ENCODE results near the gene PARVB.

The PARVB gene

DNA sequence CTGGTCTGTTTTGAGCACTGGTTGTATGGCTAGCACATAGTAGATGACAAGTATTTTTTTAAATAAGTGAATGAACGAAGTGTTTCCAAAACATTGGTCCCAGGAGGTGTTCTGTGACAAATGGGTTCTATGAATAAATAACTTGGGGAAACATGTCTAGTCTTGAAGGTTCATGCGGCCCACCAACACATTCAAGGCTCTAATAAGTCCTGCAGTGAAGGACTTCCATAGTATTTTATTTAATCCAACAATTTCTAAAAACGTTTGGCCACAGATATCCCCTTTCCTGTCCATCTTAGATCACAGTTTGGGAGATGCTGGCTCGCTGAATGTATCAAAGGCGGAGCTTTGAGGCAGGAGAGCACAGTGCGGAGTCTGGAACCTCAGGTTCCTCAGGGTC is 179.1 kb downstream of the PARVB start:
- no peaks in the 10 kb centered on the region for H3K36me3 ChIP-seq (ENCODE audit: insufficient read depth, insufficient read length, low read length)
- no peaks in the 10 kb centered on the region for H3K27me3 ChIP-seq (ENCODE audit: insufficient read depth, insufficient read length)
- TF ChIP-seq YY1 (IDR thresholded peaks at IDR 0.05; ENCODE audit: insufficient read depth, insufficient read length) (no peak), SUZ12 (IDR thresholded peaks at IDR 0.05; ENCODE audit: extremely low read depth, insufficient read depth, insufficient read length) (no peak), ZNF274 (IDR thresholded peaks at IDR 0.05; ENCODE audit: low read depth, low read length) (no peak)
- DNase-seq (ENCODE audit: low read depth, low spot score): no peak
- H3K9ac ChIP-seq (ENCODE audit: insufficient read length, low read depth): no peak overlapping the region
- H3K4me3 ChIP-seq (ENCODE audit: insufficient read length, low read depth): no peak overlapping the region
- no peaks in the 10 kb centered on the region for H3K4me1 ChIP-seq (ENCODE audit: insufficient read depth, insufficient read length)
- no peaks in the 10 kb centered on the region for H3K9me3 ChIP-seq (ENCODE audit: insufficient read depth, low read length)

DNA sequence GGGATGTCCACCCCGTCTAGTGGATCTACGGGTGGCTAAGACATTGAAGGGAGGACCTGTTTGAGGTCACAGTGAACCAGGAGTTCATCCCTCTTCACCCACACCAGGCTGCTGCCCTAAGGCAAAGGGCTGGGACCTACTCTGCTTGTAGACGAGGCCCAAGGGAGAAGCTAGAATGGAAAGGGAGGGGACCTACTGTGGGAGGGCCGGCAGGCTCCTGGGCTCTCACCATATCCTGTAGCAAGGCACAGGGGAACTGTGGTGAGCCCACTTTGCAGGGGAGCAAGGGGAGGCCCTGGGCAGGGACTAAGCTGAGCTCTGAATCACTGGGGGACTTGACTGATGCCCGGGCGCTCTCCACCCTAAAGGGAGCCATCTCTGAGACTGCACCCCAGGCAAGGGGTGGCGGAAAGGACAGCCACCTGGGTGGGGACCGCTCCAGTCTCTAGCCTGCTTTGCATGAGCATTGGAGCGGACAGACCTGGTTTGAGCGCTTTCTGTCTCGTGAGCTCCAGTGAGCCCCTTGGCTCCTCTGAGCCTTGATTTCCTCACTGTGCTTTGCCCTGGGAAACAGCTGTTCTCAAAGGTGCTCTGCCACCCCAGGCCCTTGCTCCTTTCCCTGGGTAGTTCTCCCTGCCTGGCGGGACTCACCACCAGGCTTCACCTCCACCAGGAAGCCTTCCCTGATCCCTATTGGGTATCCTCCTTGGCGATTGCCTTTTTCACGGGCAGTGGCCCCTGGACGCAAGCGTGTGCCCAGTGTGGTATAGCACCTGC is 180.8 kb downstream of the PARVB start:
- Histone ChIP-seq H3K9ac (ENCODE audit: insufficient read length, low read depth) (no peak overlapping the region), H3K36me3 (ENCODE audit: insufficient read depth, insufficient read length, low read length) (no peaks in the 10 kb centered on the region), H3K4me3 (ENCODE audit: insufficient read length, low read depth) (no peak overlapping the region), H3K4me1 (ENCODE audit: insufficient read depth, insufficient read length) (no peaks in the 10 kb centered on the region), H3K27me3 (ENCODE audit: insufficient read depth, insufficient read length) (no peaks in the 10 kb centered on the region), H3K9me3 (ENCODE audit: insufficient read depth, low read length) (no peaks in the 10 kb centered on the region)
- no peak for DNase-seq (ENCODE audit: low read depth, low spot score)
- no peak for TF ChIP-seq ZNF274 (IDR thresholded peaks at IDR 0.05; ENCODE audit: low read depth, low read length)
- TF ChIP-seq YY1 (IDR thresholded peaks at IDR 0.05; ENCODE audit: insufficient read depth, insufficient read length): no peak
- no peak for TF ChIP-seq SUZ12 (IDR thresholded peaks at IDR 0.05; ENCODE audit: extremely low read depth, insufficient read depth, insufficient read length)

DNA sequence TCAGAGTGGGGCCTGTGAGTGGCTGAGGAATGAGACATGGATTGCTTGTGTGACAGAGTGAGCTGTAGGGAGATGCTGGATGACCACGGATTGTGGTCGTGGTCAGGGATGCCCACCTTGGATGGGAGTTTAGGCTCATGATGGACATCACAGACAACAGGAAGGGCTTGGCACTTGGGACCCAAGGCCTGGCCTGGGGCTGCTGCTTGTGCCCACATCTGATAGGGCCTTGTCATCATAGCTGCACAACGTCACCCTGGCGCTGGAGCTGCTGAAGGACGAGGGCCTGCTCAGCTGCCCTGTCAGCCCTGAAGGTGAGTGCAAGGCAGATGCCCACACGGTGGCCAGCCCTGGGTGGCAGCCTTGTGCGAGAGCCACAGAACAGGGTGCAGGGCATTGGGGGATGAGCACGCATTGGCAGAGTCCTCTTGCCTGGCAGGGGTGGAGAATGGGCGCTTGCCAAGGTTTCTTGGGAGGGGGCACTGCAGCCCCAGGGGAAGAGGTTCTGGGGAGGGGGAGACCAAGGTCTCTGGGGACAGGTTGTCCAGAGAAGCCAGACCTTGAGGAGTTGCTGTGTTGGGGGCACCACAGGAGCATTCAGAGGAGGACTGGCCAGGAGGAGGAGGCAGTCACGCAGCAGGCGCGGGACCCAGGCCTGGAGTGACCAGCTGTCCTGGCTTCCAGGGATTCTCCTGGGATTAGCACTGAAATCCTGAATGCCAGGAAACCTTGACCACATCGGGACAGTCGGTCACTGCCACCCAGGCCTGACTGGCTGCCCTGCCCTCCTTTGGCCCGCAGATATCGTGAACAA is 181.6 kb downstream of the PARVB start:
- H3K4me3 ChIP-seq (ENCODE audit: insufficient read length, low read depth): no peak overlapping the region
- no peak for DNase-seq (ENCODE audit: low read depth, low spot score)
- H3K4me1 ChIP-seq (ENCODE audit: insufficient read depth, insufficient read length): no peaks in the 10 kb centered on the region
- no peak for TF ChIP-seq ZNF274 (IDR thresholded peaks at IDR 0.05; ENCODE audit: low read depth, low read length)
- H3K36me3 ChIP-seq (ENCODE audit: insufficient read depth, insufficient read length, low read length): no peaks in the 10 kb centered on the region
- no peaks in the 10 kb centered on the region for H3K27me3 ChIP-seq (ENCODE audit: insufficient read depth, insufficient read length)
- H3K9me3 ChIP-seq (ENCODE audit: insufficient read depth, low read length): no peaks in the 10 kb centered on the region
- no peak overlapping the region for H3K9ac ChIP-seq (ENCODE audit: insufficient read length, low read depth)

DNA sequence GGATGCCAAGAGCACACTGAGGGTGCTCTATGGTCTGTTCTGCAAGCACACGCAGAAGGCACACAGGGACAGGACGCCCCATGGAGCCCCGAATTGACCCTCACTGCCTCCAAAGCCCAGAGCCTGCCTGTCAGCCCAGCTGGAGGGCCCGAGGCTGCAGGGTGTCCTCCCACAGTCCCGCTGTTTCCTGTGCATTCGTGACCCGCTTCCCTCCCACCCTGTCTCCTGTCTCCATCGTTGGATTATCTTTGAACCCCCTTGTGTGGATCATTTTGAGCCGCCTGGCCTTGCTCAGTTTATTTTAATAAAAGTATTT is 182.2 kb downstream of the PARVB start:
- TF ChIP-seq SUZ12 (IDR thresholded peaks at IDR 0.05; ENCODE audit: extremely low read depth, insufficient read depth, insufficient read length) (no peak), ZNF274 (IDR thresholded peaks at IDR 0.05; ENCODE audit: low read depth, low read length) (no peak), YY1 (IDR thresholded peaks at IDR 0.05; ENCODE audit: insufficient read depth, insufficient read length) (no peak)
- H3K36me3 ChIP-seq (ENCODE audit: insufficient read depth, insufficient read length, low read length): no peaks in the 10 kb centered on the region
- no peak overlapping the region for H3K4me3 ChIP-seq (ENCODE audit: insufficient read length, low read depth)

DNA sequence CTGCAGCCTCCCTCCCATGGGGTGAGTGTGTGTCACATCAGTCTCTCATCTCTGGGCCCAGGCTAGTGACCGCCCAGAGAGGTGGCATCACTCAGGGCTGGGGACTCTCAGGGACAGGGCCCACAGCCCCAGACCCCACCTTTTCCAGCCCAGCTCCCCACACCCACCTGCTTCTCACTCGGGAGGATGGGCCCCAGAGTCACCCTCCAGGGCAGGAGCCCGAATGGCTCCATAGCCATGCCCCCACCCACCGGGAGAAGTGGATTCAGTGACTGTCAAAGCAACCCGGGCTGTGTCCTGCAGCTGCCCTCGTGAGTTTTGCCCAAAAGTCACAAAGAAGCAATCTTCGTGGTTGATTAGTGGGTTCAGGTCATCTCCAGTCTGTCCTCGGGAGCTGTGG is 182.6 kb downstream of the PARVB start:
- no peak for DNase-seq (ENCODE audit: low read depth, low spot score)
- Histone ChIP-seq H3K4me1 (ENCODE audit: insufficient read depth, insufficient read length) (no peaks in the 10 kb centered on the region), H3K36me3 (ENCODE audit: insufficient read depth, insufficient read length, low read length) (no peaks in the 10 kb centered on the region), H3K9ac (ENCODE audit: insufficient read length, low read depth) (no peak overlapping the region), H3K27me3 (ENCODE audit: insufficient read depth, insufficient read length) (no peaks in the 10 kb centered on the region), H3K4me3 (ENCODE audit: insufficient read length, low read depth) (no peak overlapping the region), H3K9me3 (ENCODE audit: insufficient read depth, low read length) (no peaks in the 10 kb centered on the region)
- TF ChIP-seq SUZ12 (IDR thresholded peaks at IDR 0.05; ENCODE audit: extremely low read depth, insufficient read depth, insufficient read length): no peak
- TF ChIP-seq YY1 (IDR thresholded peaks at IDR 0.05; ENCODE audit: insufficient read depth, insufficient read length): no peak
- no peak for TF ChIP-seq ZNF274 (IDR thresholded peaks at IDR 0.05; ENCODE audit: low read depth, low read length)

More for the DNA sequence above, 182.2 kb downstream of the PARVB start:
- no peaks in the 10 kb centered on the region for H3K9me3 ChIP-seq (ENCODE audit: insufficient read depth, low read length)
- no peak overlapping the region for H3K9ac ChIP-seq (ENCODE audit: insufficient read length, low read depth)
- no peak for DNase-seq (ENCODE audit: low read depth, low spot score)
- H3K4me1 ChIP-seq (ENCODE audit: insufficient read depth, insufficient read length): no peaks in the 10 kb centered on the region
- H3K27me3 ChIP-seq (ENCODE audit: insufficient read depth, insufficient read length): no peaks in the 10 kb centered on the region

DNA sequence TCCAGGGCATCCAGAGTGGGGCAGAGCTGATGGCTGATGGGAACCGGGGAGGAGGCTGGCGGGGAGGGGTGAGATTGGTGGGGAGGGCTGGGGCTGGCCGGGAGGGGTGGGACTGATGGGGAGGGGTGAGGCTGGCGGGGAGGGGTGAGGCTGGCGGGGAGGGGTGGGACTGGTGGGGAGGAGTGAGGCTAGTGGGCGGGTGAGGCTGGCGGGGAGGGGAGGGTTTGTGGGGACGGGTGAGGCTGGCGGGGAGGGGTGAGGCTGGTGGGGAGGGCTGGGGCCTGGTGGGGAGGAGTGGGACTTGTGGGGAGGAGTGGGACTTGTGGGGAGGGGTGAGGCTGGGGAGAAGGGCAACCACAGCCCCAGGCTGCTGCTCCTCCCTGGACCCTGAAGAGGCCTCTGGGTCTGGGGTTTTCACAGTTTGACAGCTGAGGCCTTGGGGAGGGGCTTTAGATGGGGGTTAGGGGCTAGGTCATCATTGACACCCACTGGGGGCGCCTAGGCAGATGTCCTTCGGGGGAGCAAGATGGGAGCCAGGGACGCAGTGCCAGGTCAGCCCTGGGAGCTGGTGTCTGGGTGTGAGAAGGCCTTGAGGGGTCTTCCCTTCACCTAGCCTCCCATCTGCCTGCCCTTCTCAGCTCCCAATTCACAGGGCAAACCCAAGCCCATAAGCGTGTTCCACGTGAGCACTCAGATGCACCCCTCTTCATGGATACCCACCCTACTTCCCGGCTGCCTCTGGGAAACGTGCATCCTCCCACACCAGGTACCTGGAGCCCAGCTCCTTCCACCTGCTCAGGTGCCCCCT is 183.3 kb downstream of the PARVB start:
- Histone ChIP-seq H3K4me3 (ENCODE audit: insufficient read length, low read depth) (no peak overlapping the region), H3K4me1 (ENCODE audit: insufficient read depth, insufficient read length) (no peaks in the 10 kb centered on the region), H3K9ac (ENCODE audit: insufficient read length, low read depth) (no peak overlapping the region), H3K27me3 (ENCODE audit: insufficient read depth, insufficient read length) (no peaks in the 10 kb centered on the region), H3K9me3 (ENCODE audit: insufficient read depth, low read length) (no peaks in the 10 kb centered on the region), H3K36me3 (ENCODE audit: insufficient read depth, insufficient read length, low read length) (no peaks in the 10 kb centered on the region)
- no peak for TF ChIP-seq YY1 (IDR thresholded peaks at IDR 0.05; ENCODE audit: insufficient read depth, insufficient read length)
- no peak for TF ChIP-seq ZNF274 (IDR thresholded peaks at IDR 0.05; ENCODE audit: low read depth, low read length)
- no peak for TF ChIP-seq SUZ12 (IDR thresholded peaks at IDR 0.05; ENCODE audit: extremely low read depth, insufficient read depth, insufficient read length)
- DNase-seq (ENCODE audit: low read depth, low spot score): no peak

DNA sequence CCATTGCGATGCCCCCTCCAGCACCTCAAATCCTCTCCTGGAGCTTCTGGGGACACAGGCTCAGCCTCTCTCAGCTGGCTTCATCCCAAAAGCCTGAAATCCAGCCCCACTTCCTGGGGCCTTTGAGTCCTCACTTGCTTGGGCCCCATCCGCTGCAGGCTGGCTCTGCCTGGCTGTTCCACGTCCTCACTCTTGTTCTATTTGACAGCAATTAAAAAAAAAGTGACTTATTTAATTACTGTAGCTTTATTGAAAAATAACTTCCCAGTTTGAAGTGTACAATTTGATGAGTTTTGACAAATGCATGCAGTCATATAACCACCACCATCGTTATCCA is 183.8 kb downstream of the PARVB start:
- Histone ChIP-seq H3K4me3 (ENCODE audit: insufficient read length, low read depth) (no peak overlapping the region), H3K36me3 (ENCODE audit: insufficient read depth, insufficient read length, low read length) (no peaks in the 10 kb centered on the region), H3K4me1 (ENCODE audit: insufficient read depth, insufficient read length) (no peaks in the 10 kb centered on the region), H3K9me3 (ENCODE audit: insufficient read depth, low read length) (no peaks in the 10 kb centered on the region), H3K9ac (ENCODE audit: insufficient read length, low read depth) (no peak overlapping the region), H3K27me3 (ENCODE audit: insufficient read depth, insufficient read length) (no peaks in the 10 kb centered on the region)
- DNase-seq (ENCODE audit: low read depth, low spot score): no peak
- no peak for TF ChIP-seq ZNF274 (IDR thresholded peaks at IDR 0.05; ENCODE audit: low read depth, low read length)
- TF ChIP-seq YY1 (IDR thresholded peaks at IDR 0.05; ENCODE audit: insufficient read depth, insufficient read length): no peak
- no peak for TF ChIP-seq SUZ12 (IDR thresholded peaks at IDR 0.05; ENCODE audit: extremely low read depth, insufficient read depth, insufficient read length)

Measured in NT2/D1 (cell line).